Activated CD8-positive, alpha-beta memory T cell treated with anti-CD3 and anti-CD28 coated beads for 4 hours (primary cell): ENCODE measurements around the gene AXIN2.
"Not testable (repeated sequence)": the region's sequence is repeated elsewhere in the genome, so short reads cannot be mapped to it uniquely, and the experiment has no call there.

Experiments
- DNase-seq, 2 donors: peaks; one replicate each; pipeline ENCODE4 v3.0.0-alpha.2; 2020; ENCODE audit warnings: low read depth in 2 of 2

The AXIN2 gene

DNA sequence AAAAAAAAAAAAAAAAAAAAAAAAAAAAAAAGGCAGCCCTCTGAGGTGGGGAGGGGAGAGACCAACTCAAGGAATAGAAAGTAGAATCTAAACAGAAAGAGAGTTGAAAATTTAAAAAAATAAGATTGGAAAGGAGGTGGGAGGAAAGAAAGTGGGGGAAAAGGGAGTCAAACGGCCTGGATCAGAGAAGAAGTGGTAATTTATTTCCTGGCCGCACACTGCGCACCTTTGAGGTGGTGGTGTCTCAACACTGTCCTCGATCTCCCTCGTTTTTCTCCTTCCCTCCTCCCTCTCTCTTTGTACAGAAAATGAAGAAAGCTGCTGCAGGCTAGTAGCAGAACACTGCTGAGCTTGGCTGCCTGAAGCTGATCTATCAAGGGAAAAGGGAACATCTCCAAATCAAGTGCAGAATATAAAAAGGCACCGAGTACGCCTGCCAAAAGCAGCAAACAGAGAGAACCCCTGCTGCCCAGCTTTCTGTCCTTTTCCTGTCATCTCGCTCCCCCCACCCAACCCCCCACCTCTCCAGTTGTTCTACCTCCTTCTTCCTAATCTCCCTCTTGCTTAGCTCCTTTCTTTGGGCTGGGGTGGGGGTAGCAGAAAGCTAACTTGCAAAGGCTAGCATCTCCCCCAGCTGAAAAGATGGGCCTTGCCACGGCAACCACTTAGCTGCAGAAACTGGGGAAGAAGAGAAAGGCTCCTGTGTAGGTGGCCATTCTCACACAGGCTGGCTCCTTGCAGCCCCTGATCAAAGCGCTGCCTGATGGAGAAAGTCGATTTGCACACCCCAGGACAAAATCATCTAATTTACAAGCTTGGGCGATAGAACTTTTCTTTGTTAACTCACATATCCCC is 22.5 kb downstream of the AXIN2 start:
- no peak for DNase-seq

DNA sequence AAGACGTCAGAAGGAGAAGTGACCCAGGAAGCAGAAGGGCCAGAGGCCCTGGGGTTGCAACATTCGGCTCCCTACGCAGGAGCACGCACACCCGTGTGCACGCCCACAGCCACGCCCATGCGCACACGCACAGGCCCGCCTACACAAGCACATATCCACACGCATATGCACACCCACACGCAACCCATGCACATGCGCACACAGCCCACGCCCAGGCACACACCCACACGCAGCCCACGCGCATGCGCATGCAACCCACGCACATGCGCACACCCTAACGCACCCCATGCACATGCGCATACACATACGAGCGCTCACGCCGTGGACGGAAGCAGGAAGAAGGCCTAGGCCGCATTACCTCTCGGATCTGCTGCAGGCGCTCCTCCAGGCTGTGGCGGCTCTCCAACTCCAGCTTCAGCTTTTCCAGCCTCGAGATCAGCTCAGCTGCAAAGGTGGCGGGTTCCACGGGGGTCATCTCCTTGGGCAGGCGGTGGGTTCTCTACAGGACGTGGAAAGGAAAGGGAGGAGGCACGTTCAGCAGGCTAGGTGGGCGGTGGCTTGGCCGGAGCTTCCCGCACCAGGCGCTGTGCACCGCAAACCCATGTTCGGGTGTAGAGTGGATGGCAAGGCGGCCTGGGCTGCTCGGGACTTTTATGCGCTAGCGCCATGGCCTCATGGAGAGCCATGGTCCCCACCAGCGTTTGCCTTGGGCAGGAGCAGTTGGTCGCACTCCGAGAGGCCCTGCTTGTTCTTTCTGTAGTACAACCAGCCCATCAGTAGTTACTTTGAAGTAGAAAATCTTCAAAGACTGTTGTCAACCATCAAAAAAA is 23.4 kb downstream of the AXIN2 start:
- no peak for DNase-seq

DNA sequence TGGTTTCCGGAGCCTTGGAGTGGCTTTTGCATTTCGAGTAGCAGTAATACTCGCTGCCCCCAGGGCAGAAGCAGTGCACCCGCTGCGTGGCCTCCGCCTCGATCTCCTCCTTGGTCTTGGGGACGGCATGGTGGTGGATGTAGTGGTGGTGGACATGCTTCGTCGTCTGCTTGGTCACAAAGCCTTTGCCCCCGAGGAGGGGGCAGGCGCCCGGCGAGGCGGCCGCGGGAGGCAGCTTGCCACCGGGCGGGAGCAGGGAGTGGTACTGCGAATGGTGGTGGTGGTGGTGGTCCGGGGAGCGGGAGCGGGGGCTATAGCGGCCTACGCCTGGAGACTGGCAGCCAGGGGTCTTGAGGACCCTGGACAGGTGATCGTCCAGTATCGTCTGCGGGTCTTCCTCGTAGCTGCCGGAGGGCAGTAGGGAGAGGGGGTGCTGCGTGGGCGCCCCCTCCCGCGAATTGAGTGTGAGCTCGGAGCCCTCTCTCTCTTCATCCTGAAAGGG is 24.1 kb downstream of the AXIN2 start:
- no peak for DNase-seq

DNA sequence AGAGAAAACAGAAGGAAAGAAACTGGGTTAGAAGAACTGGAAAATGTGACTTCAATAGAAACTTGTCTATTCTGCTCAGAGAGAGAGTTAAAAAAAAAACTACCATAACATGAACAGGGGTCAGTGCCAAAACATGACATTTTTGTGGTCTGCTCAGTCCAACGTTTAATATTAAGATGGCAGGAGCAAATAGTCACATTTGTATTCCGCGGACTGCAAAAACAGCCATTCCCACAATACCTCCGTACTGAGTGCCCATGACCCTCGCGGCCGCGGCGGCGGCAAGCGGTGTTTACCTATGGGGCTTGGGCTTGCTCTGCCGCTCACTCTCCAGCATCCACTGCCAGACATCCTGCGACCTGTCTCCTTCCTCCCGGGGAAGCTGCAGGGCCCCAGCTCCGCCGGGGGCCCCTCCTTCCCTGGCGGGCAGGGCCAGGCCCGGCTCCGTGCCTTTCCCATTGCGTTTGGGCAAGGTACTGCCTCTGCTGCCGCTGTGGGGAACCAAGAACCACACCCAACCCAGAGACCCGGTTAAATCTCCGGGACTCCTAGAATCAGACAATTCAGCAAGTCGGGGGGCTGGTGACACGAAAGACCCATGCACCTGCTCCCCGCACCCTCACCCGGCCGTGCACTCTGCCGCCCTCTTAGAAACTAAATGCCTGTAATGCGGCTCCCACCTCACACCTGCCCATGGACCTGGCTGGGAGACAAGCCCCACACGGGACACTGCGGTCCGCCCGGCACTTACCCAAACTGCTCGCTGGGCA is 24.7 kb downstream of the AXIN2 start:
- no peak for DNase-seq

DNA sequence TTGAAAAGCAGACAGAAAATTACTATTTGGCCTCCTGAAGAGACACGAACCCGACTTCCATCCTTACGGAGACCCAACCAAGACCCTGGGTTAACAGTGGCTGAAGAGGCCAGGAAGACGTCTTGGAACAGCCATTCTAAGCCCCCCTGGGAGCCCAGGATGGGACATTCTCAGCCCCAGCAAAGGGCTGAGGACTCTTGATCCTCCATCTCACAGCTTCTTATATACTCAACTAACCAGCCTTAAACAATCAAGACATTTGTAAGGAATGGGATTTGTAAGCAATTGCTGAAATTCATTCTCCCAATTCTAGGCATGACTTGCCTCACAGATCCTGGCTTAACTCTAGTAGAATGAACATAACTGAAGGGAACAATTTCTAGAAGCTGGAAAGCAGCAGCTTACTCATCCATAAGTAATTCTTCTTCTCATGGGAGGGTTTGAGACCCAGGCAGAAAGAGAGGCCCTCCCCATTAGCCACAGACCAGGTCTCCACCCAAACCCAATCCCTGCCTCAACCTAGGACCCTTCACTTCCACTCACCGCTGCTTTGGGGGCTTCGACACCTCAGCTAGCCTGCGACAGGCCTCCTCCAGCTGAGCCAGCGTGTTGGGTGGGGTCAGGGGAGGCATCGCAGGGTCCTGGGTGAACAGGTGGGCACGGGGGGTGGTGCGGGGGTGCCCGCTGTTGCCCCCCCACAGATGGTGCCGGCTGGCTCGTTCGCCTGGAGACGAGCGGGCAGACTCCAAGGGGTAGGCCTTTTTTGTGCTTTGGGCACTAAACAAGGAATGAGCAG is 25.5 kb downstream of the AXIN2 start:
- DNase-seq = no peak

DNA sequence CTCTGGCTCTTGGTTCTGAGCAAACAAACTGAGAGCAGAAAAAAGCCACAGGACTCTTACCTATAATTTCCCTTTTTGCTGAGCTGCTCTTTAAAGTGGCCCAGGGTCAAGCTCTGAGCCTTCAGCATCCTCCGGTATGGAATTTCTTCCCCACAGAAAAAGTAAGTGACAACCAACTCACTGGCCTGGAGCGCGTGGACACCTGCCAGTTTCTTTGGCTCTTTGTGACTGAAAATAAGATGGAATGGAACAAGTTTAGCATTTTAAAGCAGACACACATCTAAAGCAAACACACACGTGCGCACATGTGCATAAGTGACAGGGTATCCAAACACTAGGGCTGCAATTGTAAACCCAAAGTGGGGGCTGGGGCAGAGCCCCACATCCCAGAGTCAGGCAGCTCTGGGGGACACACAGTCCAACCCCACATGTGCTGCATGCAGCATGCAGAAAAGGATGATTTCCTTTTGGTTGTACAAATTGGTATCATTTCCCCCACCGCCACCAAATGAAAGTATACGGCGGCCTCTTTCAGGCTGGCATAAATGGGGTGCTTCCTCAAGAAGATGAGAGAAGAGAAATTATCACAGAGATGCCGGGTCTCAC is 27.5 kb downstream of the AXIN2 start:
- no peak for DNase-seq

DNA sequence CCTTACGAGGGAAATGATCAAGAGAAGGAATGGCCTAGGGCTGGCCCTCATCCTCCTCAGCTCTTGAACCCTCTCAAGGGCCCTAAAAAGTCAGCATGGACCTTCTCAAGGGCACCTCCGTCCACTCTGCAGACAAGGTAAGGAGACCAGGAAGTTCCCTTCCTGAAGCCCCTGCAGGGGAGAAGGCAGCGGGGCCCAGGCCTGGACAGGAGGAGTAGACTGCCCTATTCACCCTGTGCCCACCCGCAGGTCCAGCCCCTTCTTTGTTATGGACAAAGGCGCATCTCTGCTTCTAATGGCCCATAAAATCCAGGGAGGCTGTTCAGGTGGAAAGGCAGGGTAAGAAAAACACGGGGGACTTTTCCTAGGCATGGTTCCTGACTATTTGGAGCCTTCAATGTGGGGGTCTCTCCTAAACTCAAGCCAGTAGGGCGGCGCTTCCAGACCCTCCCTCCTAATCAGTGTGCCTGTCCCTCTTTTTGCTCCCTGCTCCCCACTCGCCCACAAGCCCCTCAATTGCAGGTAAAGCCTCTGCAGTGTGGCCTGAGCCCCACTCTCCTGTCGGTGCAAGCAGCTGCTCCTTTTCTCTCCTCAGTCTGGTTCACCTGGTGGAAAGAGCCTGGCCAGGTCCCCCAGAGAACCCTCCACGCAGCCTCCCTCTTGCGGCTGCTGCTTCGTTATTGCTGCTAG is 28.2 kb downstream of the AXIN2 start:
- no peak for DNase-seq

DNA sequence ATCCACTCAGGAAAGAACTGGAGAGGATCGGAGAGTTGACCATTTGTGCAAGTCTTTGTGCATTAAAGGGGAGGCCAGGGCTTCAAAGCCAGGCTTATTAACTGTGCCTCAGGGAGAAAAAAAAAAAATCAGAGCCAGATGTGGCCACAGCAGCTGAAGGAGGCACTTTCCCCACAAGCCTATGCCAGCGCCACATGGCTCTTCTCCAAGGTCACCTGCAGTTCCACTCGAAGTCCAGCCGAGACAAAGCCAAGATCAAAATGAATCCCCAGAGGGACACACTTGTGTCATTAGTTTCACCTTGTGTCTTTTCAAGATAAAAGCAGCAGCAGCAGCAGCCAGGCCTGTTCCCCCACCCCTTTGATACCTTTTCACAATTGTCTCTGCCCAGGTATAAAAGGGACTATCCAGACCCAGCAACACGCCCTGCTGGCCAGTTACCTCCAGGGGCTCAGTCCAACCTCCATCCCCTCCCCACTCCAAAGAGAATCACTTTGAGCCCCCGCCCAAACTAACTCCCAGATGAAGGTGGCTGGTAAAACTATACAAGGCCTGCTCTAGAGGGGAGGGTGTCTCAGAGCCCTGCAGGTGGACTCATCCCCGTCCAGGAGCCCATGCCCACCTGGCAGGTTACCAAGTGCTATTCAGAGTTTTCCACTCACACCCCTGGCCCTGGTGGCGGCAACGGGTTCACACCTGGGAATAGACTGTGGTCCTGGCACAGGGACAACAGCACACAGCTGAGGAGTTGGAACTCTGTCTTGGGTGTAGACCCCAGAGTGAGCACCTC is 29.2 kb downstream of the AXIN2 start:
- DNase-seq = no peak

DNA sequence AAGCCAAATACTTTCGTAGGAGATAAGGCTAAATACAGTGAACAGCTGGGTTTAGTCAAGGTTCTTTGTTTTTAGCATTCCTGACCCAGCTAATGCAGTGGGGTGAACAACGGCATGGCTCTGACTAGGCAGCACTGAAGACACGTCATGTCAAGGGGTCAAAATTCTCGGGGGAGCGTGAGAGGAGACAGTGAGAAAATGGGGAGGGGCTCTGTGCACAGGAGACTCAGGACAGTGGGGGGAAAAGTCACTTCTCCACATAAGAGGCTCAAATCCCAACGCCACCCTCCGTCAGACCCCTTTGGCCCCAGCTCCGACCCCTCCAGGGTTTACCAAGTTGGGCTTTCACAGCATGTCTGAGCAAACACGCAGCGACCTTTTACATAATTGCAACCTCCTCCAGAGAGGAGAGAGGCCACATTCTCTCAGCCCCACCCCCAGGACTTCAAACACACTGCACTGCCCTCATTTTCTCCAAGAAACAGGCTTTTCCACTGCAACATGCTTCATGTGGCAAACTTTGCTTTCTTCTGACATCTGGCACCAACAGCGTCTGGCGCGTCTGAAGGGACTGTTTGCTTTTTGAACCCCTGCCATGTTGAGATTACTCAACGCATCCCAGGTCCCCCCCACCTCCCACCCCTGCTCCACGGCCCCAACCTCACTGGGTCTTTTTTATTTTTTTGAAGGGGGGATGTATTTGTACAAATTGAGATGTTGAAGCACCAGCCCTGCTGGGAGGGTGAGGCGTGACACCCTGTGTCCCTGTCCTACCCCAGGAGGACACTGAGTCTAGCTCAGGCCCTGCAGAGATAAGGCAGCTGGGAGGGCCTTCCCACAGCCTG is 30.0 kb downstream of the AXIN2 start:
- no peak for DNase-seq

DNA sequence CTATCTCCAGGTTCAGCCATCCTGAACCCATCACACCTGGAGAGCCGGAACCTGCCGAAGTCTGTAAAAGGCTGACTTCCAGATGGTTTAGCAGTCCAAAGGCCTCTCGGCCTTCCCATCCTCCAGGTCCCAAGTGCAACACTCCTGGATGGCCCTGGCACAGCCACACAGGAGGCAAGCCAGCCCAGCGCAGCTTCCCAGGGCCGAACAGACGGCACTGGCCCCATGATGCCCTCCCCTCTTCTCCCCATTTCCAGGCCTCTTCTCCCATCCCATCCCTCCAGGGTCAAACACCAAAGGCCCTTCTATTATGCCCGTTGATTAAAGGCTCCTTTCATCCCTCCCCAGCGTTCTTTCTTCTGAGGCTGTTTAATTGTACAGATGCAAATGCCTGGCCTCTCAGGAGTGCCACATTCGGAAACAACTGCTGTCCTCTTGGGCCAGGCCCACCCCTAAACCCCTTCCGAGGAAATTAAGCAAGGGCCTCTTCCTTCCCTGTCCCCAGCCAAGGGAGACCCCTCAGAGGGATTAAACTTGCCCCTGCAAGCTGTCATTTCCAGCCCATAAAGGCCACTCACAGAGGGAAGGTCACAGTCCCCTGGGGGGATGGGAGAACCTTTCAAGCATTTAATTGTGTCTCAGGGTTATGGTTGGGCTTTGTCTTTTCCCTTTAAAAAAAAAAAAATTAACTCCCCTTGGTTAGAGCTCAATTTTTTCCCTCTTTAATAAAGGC is 30.8 kb downstream of the AXIN2 start:
- DNase-seq = no peak

DNA sequence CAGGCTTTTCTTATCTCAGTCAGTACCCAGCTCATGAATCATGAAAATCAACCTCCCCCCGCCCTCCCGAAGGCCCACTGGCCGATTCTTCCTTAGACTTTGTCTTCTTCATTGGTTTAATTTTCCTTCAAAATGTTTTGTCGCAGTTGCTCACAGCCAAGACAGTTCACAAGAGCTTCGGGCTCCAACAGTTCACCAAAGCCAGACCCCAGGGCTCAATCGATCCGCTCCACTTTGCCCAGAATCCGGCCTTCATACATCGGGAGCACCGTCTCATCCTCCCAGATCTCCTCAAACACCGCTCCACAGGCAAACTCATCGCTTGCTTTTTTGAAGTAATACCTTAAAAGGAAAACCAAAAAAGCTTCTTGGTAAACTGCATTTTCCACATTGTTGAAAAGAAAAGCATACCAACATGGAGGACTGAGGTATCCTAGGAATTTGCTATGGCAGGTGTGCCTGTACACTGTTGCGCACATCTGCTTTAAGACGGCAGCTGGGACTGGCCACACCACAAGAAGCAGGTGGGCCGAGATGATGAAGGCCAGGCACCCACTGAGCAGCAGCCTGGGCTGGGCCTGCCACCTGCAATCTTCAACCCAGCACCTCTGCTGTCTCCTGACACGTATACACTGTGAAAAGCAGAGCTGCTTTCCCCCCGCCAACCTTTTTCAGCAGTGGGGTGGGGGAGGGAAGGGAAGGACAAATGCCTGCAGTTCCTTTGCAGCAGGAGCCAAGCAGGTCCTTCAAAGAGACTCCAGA is 31.5 kb downstream of the AXIN2 start:
- no peak for DNase-seq

DNA sequence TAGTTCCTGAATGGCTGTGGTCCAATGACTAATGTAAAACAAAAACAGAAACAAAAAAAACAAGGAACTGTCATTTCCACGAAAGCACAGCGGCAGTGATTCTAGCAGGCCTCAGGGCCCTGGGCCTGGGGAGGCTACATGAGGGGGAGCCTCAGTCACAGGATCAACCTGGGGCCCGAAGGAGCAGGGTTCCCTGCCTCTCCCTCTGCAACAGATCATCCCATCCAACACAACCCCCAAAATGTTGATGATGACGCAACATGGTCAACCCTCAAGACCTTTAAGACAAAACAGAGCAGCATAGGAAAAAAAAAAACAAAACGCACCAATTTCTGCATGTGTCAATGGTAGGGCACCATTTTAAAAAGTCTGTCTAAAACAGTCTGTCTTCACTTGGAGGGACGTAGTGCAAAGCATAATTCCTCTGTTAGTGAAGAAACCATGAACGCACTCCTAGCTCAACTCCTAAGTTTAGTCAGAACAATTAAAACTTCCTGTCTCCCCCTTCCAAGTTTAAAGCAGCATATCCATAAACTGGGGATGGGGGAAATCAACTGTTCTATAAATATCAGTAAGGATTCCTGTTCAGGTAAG is 32.3 kb downstream of the AXIN2 start:
- no peak for DNase-seq

DNA sequence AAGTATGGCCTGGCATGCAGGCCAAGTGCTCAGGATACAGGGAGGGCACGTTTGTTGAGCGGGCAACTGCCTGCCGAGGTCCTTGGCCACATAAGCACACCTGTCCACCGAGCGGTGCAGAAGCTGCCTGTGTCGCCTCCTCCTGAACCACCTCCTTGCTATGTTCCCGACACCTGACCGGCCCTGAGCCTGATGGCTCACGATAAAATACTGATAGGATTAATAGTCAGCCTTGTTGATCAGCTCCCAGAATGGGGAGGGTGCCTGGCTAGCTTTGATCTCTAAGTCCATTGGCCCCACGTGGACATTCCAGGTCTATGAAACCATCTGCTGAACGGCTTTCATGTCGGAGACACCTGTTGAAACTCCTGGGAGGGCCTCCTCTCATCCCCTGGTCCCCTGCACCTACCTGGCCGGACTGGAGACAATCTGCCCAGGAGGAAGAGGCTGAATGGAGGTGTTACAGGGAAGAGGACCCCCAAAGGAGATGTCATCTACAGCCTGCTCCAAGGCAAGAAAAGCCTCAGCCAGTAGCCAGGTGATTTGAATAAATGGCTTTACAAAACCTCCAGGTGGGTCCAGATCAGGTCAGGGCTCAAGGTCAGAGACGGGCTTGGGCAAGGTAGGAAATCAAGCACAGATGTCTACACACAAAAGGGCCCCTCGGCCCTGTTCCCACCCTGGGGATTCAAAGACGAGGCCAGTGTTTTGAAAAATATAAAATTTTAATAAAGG is 33.4 kb downstream of the AXIN2 start:
- no peak for DNase-seq

DNA sequence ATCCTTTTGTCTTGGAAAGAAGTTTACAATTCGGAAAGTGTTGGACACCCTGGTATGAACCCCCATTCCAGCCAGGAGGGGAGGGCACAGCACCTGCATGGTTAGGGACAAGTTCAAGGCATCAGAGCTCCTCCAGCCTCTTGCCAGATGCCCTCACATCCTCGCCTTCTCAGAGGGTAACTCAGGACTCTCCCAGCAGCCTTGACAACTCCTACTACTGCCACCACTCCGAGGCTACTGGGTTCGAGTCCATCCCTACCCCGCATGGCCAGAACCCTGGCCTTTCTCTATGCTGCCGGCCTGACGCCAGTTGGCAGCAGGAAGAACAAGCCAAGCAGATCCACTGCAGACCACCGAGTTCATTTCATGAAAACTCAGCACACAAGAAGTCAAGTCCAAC is 34.1 kb downstream of the AXIN2 start:
- no peak for DNase-seq

DNA sequence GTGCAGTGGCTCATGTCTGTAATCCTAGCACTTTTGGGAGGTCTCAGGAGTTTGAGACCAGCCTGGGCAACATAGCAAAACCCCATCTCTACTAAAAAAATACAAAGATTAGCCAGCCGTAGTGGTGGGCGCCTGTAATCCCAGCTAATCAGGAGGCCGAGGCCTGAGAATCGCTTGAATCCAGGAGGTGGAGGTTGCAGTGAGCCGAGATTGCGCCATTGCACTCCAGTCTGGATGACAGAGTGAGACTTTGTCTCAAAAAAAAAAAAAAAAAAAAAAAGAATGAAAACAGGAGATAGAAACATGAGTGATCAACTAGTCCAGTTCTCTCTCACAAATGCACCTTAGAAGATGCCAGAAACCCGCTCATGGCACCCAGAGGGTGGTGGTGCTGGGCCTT is 34.6 kb downstream of the AXIN2 start:
- DNase-seq = not testable (repeated sequence)
